BE2C (cell line): Measurements from ENCODE around the gene CGB3.

ENCODE experiments used
- DNase-seq: peaks from one replicate; pipeline ENCODE4 v3.0.0-alpha.2; 2020
- H3K27me3 ChIP-seq: fragments of 250-450 bp; sonication (Bioruptor Pico); 2 replicates; pipeline ENCODE4 v1.5.1; 2020; ENCODE audit warnings: mild to moderate bottlenecking
- H3K36me3 ChIP-seq: fragments of 250-450 bp; sonication (Bioruptor Pico); 2 replicates; pipeline ENCODE4 v1.5.1; 2020; ENCODE audit warnings: mild to moderate bottlenecking
- H3K4me1 ChIP-seq: fragments of 250-450 bp; sonication (Bioruptor Pico); 2 replicates; pipeline ENCODE4 v1.5.1; 2020
- H3K4me3 ChIP-seq: 2 replicates; pipeline ENCODE4 v1.5.1; 2011; ENCODE audit warnings: low read depth, low read length
- H3K9me3 ChIP-seq: fragments of 250-450 bp; sonication (Bioruptor Pico); 2 replicates; pipeline ENCODE4 v1.5.1; 2020
- TF ChIP-seq, protein P1 (sequence below): IDR thresholded peaks from 2 replicates; pipeline ENCODE4 v1.5.1; 2012; ENCODE audit warnings: mild to moderate bottlenecking, low read depth, low read length

CGB3 gene

DNA sequence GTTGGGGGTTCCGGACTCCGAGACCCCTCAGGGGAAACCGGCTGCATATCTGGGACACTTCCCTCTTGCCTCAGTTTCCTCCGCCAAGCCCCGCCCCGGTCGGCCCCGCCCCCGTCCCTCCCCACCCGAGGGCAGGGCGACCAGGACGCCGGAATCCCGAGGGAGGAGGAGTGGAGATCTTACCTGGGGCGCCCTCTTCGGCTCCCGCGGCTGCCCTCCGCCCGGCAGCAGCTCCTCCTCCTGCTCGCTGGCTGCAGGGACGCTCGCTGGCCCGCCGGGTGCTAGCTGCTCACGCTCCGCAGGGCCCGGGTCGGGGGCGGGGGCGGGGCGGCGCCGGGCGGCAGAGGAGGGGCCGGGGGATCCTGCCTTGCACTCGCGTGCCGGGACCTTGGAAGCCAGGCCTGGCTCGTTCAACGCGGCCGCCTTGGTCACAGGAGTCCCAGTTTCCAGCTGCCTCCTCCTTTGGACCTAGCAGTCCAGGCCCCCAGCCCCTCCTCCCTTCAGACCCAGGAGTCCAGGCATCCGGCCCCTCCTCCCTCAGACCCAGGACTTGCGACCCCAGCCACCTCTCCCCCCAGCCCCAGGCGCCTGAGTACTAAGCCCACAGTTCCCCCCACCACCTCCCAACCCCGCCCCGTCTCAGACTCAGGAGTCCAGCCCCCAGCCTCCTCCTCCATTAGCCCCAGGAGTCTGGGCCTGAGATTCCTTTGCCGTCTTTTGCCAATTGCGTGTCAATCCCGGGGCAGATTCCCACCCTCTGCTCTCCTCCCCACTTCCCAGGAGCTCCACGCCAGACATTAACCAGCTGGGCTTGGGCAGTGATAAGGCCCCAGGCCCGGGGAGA lies 40.9 kb upstream of the CGB3 start, which contains the start of gene NTF4:
TSS of gene NTF4 (minus strand) at position 51 of the 844 bp plus-strand sequence. CDS start 2,821 bp downstream, outside the sequence.
- H3K4me1 ChIP-seq: 0 out of 2 replicates have a peak, but pooled peaks cover 3% of the 10 kb centered on the region
- no peaks in the 10 kb centered on the region for H3K9me3 ChIP-seq
- no peaks in the 10 kb centered on the region for H3K36me3 ChIP-seq
- H3K4me3 ChIP-seq: peak within 1 kb of the TSS; percentile 16
- H3K27me3 ChIP-seq: no peaks in the 10 kb centered on the region
- TF ChIP-seq, protein P1, sequence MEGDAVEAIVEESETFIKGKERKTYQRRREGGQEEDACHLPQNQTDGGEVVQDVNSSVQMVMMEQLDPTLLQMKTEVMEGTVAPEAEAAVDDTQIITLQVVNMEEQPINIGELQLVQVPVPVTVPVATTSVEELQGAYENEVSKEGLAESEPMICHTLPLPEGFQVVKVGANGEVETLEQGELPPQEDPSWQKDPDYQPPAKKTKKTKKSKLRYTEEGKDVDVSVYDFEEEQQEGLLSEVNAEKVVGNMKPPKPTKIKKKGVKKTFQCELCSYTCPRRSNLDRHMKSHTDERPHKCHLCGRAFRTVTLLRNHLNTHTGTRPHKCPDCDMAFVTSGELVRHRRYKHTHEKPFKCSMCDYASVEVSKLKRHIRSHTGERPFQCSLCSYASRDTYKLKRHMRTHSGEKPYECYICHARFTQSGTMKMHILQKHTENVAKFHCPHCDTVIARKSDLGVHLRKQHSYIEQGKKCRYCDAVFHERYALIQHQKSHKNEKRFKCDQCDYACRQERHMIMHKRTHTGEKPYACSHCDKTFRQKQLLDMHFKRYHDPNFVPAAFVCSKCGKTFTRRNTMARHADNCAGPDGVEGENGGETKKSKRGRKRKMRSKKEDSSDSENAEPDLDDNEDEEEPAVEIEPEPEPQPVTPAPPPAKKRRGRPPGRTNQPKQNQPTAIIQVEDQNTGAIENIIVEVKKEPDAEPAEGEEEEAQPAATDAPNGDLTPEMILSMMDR: no peak
- peak; percentile 69 for DNase-seq

DNA sequence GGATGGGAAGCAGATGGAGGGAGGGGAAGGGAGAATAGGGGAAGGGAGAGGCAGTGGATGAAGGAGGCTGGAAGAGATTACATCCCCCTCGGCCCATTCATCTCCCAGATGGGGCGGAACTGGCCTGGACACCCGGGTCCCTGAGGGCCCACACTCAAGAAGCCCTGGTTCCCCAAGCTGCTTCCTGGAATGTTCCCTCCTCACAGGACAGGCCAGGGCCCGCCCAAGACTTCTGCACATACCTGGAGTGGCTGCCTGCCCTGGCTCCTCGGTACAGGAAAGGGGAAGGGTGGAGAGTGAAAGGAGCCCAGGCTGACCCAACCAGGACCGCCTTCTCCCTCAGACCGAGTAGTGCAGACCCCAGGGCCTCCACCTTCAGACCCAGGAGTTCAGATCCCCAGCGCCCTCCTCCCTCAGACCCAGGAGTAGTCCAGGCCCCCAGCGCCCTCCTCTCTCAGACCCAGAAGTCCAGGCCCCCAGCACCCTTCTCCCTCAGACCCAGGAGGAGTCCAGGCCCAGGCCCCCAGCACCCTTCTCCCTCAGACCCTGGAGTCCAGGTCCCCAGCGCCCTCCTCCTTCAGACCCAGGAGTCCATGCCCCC lies 40.0 kb upstream of the CGB3 start:
- no peak for DNase-seq
- Histone ChIP-seq H3K4me1 (0 out of 2 replicates have a peak, but pooled peaks cover 3% of the 10 kb centered on the region), H3K27me3 (no peaks in the 10 kb centered on the region), H3K36me3 (no peaks in the 10 kb centered on the region), H3K9me3 (no peaks in the 10 kb centered on the region), H3K4me3 (no peak overlapping the region; the same call in 1 of the 2 replicates)
- TF ChIP-seq, protein P1: no peak

DNA sequence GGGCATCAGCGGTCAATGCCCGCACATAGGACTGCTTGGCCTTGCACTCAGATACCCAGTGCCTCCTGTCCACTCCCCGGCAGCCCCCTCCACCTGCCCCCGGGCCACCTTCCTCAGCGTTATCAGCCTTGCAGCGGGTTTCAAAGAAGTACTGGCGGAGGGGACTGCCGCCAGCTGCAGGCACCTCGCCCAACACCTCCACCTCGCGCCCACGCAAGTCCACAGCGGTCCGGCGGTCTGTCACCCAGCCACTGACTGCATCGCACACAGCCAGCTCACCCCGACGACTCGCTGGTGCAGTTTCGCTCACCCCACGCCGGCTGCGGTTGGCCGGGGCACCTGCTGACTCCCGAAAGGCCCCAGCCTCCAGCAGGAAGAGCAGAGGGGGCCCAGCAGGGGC lies 37.3 kb upstream of the CGB3 start:
- TF ChIP-seq, protein P1: no peak
- H3K4me1 ChIP-seq: peaks cover 13% of the 10 kb centered on the region; the same call in 1 of the 2 replicates
- peaks cover 10% of the 10 kb centered on the region for H3K27me3 ChIP-seq
- H3K9me3 ChIP-seq: no peaks in the 10 kb centered on the region
- DNase-seq: no peak
- H3K4me3 ChIP-seq: no peak overlapping the region
- H3K36me3 ChIP-seq: no peaks in the 10 kb centered on the region

DNA sequence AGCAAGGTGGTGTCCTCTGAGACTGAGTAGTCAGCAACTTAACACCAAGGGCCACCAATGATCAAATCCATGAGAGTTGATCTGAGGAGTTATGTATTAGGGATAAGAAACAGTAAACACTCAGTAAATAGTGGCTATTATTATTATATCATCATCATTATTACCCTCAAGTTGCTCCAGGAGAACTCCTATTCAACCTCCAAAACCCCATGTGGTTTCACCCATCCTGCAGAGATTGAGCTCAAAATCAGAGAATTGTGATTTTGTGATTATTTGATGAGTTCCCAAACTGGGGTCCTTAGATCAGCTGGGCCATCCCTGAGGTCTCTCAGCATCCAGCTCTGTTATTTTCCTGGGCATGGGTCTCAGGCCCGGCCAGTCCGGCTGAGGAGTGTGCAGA lies 36.9 kb upstream of the CGB3 start:
- Histone ChIP-seq H3K4me1 (peaks cover 15% of the 10 kb centered on the region), H3K36me3 (no peaks in the 10 kb centered on the region), H3K27me3 (peaks cover 14% of the 10 kb centered on the region), H3K9me3 (no peaks in the 10 kb centered on the region), H3K4me3 (no peak overlapping the region)
- DNase-seq: no peak
- TF ChIP-seq, protein P1: no peak

DNA sequence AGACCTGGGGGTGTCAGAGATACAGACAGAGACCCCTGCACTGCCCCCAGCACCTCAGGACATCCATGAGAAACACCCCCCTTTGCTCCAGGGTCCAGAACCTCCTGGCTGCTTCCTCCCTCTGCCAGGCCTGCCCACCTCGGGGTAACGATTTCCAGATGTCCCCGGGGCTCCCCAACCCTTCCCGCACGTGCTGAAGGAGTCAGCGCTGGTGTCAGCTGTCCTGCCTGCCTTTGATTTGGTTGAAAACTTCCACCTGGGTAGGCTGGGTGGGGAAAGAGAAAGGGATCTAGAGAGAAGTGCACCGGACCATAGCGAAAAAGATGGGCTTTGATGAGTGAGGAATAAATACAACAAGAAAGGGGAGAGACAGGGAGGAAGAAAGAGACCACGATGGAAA lies 34.9 kb upstream of the CGB3 start:
- no peaks in the 10 kb centered on the region for H3K36me3 ChIP-seq
- DNase-seq: no peak
- no peak overlapping the region for H3K4me3 ChIP-seq
- peaks cover 12% of the 10 kb centered on the region for H3K4me1 ChIP-seq
- H3K27me3 ChIP-seq: peaks cover 16% of the 10 kb centered on the region
- TF ChIP-seq, protein P1: no peak
- H3K9me3 ChIP-seq: no peaks in the 10 kb centered on the region

DNA sequence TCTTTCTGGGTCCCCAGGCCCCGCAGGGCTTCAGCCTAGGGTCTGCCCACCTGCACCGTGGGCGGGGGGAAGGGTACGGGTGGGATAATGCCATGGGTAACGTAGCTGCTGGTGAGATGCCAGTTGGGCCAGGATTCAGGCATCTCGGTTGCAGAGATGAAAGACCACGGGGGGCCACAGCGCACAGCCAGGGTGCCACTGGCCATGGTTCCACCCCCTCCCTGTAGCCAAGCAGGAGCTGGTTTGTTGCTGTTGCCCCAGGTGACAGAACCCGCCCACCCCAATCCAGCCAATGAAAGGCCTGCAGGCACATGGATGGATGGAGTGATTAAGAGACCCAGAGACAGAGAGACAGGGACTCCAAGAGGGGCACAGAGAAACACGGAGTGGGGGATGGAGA lies 34.4 kb upstream of the CGB3 start:
- H3K4me1 ChIP-seq: peaks cover 12% of the 10 kb centered on the region
- TF ChIP-seq, protein P1: no peak
- H3K4me3 ChIP-seq: no peak overlapping the region
- no peaks in the 10 kb centered on the region for H3K9me3 ChIP-seq
- peak; percentile 64 for DNase-seq
- peaks cover 16% of the 10 kb centered on the region for H3K27me3 ChIP-seq
- H3K36me3 ChIP-seq: no peaks in the 10 kb centered on the region
